Mesothelial cell of epicardium (in vitro differentiated cells): ENCODE results near the gene NAA35. TPM values are rescaled to one million over a fixed set of nuclear protein-coding genes. Genes with fewer than 3 reads are reported as not detected.
"Not testable (repeated sequence)": the region's sequence is repeated elsewhere in the genome, so short reads cannot be mapped to it uniquely, and the experiment has no call there.

ENCODE experiments used
- DNase-seq, 2 experiments: peaks; one replicate each; pipeline ENCODE4 v3.0.0; 2021; ENCODE audit warnings: low spot score in 2 of 2; ENCODE audit not compliant: unreplicated experiment in 2 of 2
- H3K27ac Mint-ChIP-seq: 2 replicates; pipeline ENCODE4 v1.8.0; 2021; ENCODE audit warnings: mixed read lengths
- H3K27me3 Mint-ChIP-seq: 2 replicates; pipeline ENCODE4 v1.8.0; 2021; ENCODE audit warnings: low read depth, mixed read lengths
- H3K36me3 Mint-ChIP-seq: 2 replicates; pipeline ENCODE4 v1.8.0; 2021; ENCODE audit warnings: mixed read lengths
- H3K4me1 Mint-ChIP-seq: 2 replicates; pipeline ENCODE4 v1.8.0; 2021; ENCODE audit warnings: mixed read lengths
- H3K4me3 Mint-ChIP-seq: 2 replicates; pipeline ENCODE4 v1.8.0; 2021; ENCODE audit warnings: mild to moderate bottlenecking, moderate library complexity, mixed read lengths
- H3K9me3 Mint-ChIP-seq: 2 replicates; pipeline ENCODE4 v1.8.0; 2021; ENCODE audit warnings: mixed read lengths
- total RNA-seq: library from RNA; stranded (reverse); gene quantifications from 3 replicates; pipeline ENCODE4 v1.2.1, GENCODE V29; 2021
- TF ChIP-seq, protein P1 (sequence below): fragments of 200-600 bp; sonication (generic); IDR thresholded peaks from one replicate; pipeline ENCODE4 v1.5.0; 2021; ENCODE audit warnings: antibody characterized with exemption; ENCODE audit not compliant: unreplicated experiment

The NAA35 gene
- total RNA-seq, 1 donor from 2014 or later, result 35.0 TPM

DNA sequence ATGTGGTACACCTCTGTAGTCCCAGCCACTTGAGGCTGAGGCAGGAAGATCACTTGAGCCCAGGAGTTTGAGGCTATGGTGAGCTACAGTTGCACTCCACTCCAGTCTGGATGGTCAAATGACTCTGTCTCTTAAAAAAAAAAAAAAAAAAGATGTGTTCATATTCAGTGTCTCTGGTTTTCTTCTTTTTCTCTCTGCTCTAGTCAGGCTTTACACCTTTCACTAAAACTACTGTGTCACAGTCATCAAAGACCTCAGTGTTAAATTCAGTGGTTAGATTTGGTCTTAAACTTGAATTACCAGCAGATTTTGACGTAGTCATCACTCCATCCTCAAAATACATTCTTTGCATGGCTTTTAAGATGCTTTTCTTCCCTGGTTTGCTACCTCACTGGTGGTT lies 28.8 kb downstream of the NAA35 start:
- DNase-seq, result no peak
- Mint-ChIP-seq H3K36me3 (peaks cover 46% of the 10 kb centered on the region), H3K4me1 (no peaks in the 10 kb centered on the region), H3K9me3 (no peaks in the 10 kb centered on the region), H3K4me3 (no peak overlapping the region), H3K27ac (no peak overlapping the region), H3K27me3 (no peaks in the 10 kb centered on the region)
- TF ChIP-seq, protein P1, sequence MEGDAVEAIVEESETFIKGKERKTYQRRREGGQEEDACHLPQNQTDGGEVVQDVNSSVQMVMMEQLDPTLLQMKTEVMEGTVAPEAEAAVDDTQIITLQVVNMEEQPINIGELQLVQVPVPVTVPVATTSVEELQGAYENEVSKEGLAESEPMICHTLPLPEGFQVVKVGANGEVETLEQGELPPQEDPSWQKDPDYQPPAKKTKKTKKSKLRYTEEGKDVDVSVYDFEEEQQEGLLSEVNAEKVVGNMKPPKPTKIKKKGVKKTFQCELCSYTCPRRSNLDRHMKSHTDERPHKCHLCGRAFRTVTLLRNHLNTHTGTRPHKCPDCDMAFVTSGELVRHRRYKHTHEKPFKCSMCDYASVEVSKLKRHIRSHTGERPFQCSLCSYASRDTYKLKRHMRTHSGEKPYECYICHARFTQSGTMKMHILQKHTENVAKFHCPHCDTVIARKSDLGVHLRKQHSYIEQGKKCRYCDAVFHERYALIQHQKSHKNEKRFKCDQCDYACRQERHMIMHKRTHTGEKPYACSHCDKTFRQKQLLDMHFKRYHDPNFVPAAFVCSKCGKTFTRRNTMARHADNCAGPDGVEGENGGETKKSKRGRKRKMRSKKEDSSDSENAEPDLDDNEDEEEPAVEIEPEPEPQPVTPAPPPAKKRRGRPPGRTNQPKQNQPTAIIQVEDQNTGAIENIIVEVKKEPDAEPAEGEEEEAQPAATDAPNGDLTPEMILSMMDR, result no peak

DNA sequence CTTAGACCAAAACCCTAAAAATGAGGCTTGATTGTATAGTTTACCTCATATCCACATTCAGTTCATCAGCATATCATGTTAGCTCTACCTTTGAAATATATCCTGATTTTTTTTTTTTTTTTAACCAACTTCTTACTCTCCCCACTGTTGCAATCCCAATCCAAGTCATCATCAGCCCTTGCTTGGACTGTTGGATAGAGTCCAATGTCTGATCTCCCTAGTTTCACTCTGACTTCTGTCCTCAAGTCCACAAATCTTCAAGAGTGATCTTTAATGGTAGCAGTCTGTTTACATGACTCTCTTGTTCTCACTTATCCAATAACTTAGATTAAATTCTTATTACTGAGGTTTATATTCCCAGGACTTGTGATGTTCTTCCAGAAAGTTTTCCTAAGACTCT lies 30.8 kb downstream of the NAA35 start:
- Mint-ChIP-seq H3K36me3 (peaks cover 40% of the 10 kb centered on the region), H3K9me3 (no peaks in the 10 kb centered on the region), H3K4me1 (no peaks in the 10 kb centered on the region), H3K27me3 (no peaks in the 10 kb centered on the region), H3K4me3 (no peak overlapping the region), H3K27ac (no peak overlapping the region)
- no peak for DNase-seq
- TF ChIP-seq, protein P1, result no peak

DNA sequence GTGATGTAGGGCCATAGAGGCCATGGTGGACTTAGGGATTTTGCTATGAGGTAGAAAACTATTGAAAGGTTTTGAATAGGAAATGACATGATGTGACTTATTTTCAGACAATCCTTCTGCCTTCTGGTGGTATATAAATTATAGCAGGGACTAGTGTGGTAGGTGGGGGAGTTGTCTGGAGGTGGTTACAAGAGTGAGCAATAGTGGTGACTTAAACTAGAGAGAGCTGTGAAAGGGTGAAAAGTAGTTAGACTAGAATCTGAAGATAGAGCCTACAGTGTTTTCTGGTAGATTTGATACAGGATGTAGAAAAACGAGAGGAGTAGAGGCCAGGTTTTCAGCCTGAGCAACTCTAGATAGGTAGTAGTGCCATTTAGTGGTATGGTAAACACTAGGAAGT lies 32.3 kb downstream of the NAA35 start:
- TF ChIP-seq, protein P1, result no peak
- DNase-seq, result no peak
- Mint-ChIP-seq H3K36me3 (peaks cover 41% of the 10 kb centered on the region), H3K4me1 (no peaks in the 10 kb centered on the region), H3K9me3 (no peaks in the 10 kb centered on the region), H3K27me3 (no peaks in the 10 kb centered on the region), H3K4me3 (no peak overlapping the region), H3K27ac (no peak overlapping the region)

DNA sequence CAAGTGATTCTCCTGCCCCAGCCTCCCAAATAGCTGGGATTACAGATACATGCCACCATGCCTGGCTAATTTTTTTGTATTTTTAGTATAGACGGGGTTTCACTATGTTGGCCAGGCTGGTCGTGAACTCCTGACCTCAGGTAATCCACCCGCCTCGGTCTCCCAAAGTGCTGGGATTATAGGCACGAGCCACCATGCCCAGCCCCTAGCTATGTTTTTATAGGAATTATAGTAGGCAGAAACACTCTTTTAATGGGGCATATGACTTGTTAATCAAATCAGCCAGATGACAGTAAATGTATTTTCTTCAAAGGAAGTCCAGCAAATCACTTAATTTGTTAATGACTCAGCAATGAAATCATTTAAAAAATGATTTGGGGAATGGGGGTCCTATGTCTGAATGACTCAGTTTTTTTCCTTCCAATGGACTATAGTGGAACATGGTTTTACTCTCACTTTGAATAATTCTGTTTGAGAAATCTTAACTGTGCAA lies 33.2 kb downstream of the NAA35 start:
- not testable (repeated sequence) for H3K27ac Mint-ChIP-seq, DNase-seq, H3K9me3 Mint-ChIP-seq, H3K4me1 Mint-ChIP-seq, H3K27me3 Mint-ChIP-seq, H3K4me3 Mint-ChIP-seq
- H3K36me3 Mint-ChIP-seq, result peaks cover 44% of the 10 kb centered on the region

DNA sequence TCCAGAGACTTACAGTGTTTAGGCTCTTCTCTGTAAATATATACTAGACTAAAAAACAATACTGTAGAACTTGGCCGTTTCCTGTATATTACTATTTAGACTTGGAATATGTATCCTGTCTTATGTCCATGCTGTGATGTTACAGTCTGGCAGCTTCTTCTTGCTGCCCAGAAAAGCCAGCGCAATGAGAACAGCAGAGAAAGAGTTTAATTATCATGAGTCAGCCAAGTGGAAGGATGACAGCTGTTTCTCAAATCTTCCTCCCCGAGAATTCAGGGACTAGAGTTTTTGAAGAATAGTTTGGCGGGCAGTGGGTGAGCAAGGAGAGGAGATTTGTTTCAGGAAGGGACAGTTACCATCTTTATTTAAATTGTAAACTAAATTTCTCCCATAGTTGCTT lies 37.5 kb downstream of the NAA35 start:
- no peak for DNase-seq
- Mint-ChIP-seq H3K36me3 (peaks cover 42% of the 10 kb centered on the region), H3K4me3 (no peak overlapping the region), H3K9me3 (no peaks in the 10 kb centered on the region), H3K27ac (no peak overlapping the region), H3K4me1 (no peaks in the 10 kb centered on the region), H3K27me3 (no peaks in the 10 kb centered on the region)
- TF ChIP-seq, protein P1, result no peak

DNA sequence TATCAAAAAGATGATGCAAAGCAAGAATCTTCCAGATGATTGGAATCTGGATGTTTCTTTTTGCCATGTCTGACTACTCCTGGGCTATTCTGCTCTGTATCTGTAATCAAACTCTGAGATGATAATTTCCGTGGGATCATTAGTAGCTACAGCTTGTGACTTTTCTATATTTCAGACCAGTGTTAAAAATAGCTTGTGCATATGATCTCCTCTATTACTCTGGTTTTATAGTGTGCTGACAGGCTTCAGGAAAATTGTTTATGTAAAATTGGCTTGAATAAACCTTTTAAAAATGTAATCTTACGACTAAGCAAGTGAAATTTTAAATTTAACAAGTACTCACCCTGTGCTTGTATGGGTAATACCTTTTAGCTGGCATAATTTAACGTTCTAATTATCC lies 40.4 kb downstream of the NAA35 start:
- TF ChIP-seq, protein P1, result no peak
- DNase-seq, result no peak
- H3K27me3 Mint-ChIP-seq, result no peaks in the 10 kb centered on the region
- no peaks in the 10 kb centered on the region for H3K4me1 Mint-ChIP-seq
- H3K27ac Mint-ChIP-seq, result no peak overlapping the region
- H3K4me3 Mint-ChIP-seq, result no peak overlapping the region
- peaks cover 64% of the 10 kb centered on the region for H3K36me3 Mint-ChIP-seq
- H3K9me3 Mint-ChIP-seq, result peaks cover 7% of the 10 kb centered on the region
